MM.1S (cell line): ENCODE data around the gene TCAIM.

Experiments
- EZH2 ChIP-seq: fragments of 300-600 bp; sonication (generic); optimal IDR thresholded peaks from 2 replicates; pipeline ENCODE3; 2017; ENCODE audit warnings: low read depth, mild to moderate bottlenecking, antibody characterized with exemption, low read length, mixed read lengths
- EZH2phosphoT487 ChIP-seq: fragments of 300-600 bp; sonication (generic); IDR thresholded peaks from 2 replicates; pipeline ENCODE4 v1.6.1; 2018; ENCODE audit warnings: antibody characterized with exemption, low read length
- TF ChIP-seq, protein P1 (sequence below): fragments of 300-600 bp; sonication (generic); IDR thresholded peaks from 2 replicates; pipeline ENCODE4 v1.5.1; 2016; ENCODE audit warnings: antibody characterized with exemption, low read length, mixed read lengths

DNA sequence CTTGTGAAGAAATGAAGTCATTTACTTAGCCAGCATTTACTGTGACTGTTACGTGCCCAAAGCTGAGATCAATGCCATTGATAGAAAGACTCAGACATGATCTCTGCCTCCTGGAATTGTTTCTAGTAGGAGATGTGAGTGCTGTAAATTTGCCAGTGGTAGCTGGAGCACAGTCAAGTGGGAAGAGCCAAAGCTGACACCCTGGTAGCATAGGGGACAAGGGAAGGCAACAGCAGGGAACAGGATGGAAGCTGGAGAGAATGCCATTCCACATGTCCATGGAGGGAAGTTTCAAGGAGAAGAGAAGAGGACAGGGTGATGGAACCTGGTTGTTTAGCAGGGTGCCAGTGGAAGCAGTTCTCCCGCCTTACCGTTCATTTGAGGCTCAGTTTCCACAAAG is 64.0 kb downstream of the TCAIM start:
- TF ChIP-seq, protein P1, sequence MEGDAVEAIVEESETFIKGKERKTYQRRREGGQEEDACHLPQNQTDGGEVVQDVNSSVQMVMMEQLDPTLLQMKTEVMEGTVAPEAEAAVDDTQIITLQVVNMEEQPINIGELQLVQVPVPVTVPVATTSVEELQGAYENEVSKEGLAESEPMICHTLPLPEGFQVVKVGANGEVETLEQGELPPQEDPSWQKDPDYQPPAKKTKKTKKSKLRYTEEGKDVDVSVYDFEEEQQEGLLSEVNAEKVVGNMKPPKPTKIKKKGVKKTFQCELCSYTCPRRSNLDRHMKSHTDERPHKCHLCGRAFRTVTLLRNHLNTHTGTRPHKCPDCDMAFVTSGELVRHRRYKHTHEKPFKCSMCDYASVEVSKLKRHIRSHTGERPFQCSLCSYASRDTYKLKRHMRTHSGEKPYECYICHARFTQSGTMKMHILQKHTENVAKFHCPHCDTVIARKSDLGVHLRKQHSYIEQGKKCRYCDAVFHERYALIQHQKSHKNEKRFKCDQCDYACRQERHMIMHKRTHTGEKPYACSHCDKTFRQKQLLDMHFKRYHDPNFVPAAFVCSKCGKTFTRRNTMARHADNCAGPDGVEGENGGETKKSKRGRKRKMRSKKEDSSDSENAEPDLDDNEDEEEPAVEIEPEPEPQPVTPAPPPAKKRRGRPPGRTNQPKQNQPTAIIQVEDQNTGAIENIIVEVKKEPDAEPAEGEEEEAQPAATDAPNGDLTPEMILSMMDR: no peak
- TF ChIP-seq EZH2: no peak
- TF ChIP-seq EZH2phosphoT487: no peak
